Endothelial cell of umbilical vein (primary cell): ENCODE measurements around the gene PRDX4.

ENCODE experiments used
- FOS ChIP-seq: IDR thresholded peaks from 2 replicates; pipeline ENCODE4 v1.6.1; 2011; ENCODE audit warnings: mild to moderate bottlenecking, low read length, moderate library complexity, borderline replicate concordance; ENCODE audit not compliant: insufficient read depth
- MYC ChIP-seq: IDR thresholded peaks from one replicate; pipeline ENCODE4 v1.6.1; 2011; ENCODE audit warnings: mild to moderate bottlenecking, low read depth, low read length
- TF ChIP-seq, protein P1 (sequence below), 2 donors: IDR thresholded peaks; 1 replicate in 1 of 2; 2 replicates in 1 of 2; pipeline ENCODE4 v1.5.1; 2011; ENCODE audit warnings: low read length in 2 of 2, mild to moderate bottlenecking in 2 of 2, moderate library complexity in 2 of 2, control low read depth in 1 of 2, inconsistent platforms in 1 of 2, low read depth in 1 of 2; ENCODE audit not compliant: insufficient read depth in 1 of 2; ENCODE audit errors: extremely low read depth in 1 of 2
- TF ChIP-seq, protein P2 (sequence below): IDR thresholded peaks from 2 replicates; pipeline ENCODE4 v1.6.1; 2011; ENCODE audit not compliant: insufficient read depth, insufficient read length

DNA sequence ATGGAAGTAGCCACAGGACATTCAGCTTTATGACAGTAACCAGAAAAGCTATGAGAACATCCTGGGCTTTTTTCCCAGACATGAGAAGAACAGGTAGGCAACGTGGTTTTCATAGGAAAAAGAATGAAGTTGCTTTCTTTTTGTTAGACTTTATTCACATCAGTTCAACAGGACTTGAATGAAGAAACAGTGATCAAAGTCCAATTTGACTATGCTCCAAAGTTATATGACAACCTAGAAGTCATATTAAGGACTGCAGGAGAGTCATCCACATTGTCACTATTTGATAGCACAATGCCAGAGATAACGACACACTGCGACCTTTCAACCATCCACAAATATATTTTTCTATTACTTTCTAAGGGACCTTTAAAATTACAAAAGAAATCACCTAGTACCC lies 39.2 kb upstream of the PRDX4 start:
- TF ChIP-seq, protein P1, sequence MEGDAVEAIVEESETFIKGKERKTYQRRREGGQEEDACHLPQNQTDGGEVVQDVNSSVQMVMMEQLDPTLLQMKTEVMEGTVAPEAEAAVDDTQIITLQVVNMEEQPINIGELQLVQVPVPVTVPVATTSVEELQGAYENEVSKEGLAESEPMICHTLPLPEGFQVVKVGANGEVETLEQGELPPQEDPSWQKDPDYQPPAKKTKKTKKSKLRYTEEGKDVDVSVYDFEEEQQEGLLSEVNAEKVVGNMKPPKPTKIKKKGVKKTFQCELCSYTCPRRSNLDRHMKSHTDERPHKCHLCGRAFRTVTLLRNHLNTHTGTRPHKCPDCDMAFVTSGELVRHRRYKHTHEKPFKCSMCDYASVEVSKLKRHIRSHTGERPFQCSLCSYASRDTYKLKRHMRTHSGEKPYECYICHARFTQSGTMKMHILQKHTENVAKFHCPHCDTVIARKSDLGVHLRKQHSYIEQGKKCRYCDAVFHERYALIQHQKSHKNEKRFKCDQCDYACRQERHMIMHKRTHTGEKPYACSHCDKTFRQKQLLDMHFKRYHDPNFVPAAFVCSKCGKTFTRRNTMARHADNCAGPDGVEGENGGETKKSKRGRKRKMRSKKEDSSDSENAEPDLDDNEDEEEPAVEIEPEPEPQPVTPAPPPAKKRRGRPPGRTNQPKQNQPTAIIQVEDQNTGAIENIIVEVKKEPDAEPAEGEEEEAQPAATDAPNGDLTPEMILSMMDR (IDR thresholded peaks at IDR 0.05; ENCODE audit: extremely low read depth in 1 of 2, insufficient read depth in 1 of 2, low read depth in 1 of 2, low read length in 2 of 2): no peak
- no peak for TF ChIP-seq FOS
- no peak for TF ChIP-seq MYC
- TF ChIP-seq, protein P2, sequence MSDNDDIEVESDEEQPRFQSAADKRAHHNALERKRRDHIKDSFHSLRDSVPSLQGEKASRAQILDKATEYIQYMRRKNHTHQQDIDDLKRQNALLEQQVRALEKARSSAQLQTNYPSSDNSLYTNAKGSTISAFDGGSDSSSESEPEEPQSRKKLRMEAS: no peak
